GM10266 (cell line): ENCODE results near the gene EPB41L1.
"Not testable (repeated sequence)": the region's sequence is repeated elsewhere in the genome, so short reads cannot be mapped to it uniquely, and the experiment has no call there.

Experiments used
- DNase-seq: peaks from one replicate; pipeline ENCODE4 v3.0.0; 2012; ENCODE audit errors: extremely low spot score
- CTCF ChIP-seq: IDR thresholded peaks from 2 replicates; pipeline ENCODE4 v1.5.1; 2012; ENCODE audit warnings: mild to moderate bottlenecking, low read depth; ENCODE audit not compliant: control insufficient read depth, insufficient read depth; ENCODE audit errors: missing control alignments

The EPB41L1 gene

GRCh38 chr20:36135159-36135558 lies 19.4 kb upstream of the EPB41L1 start:
- DNase-seq: no peak
- TF ChIP-seq CTCF: no peak

GRCh38 chr20:36135821-36136220 lies 18.7 kb upstream of the EPB41L1 start:
- no peak for TF ChIP-seq CTCF
- DNase-seq: no peak

GRCh38 chr20:36137313-36137712 lies 17.2 kb upstream of the EPB41L1 start:
- DNase-seq: not testable (repeated sequence)

GRCh38 chr20:36141310-36141709 lies 13.2 kb upstream of the EPB41L1 start:
- no peak for TF ChIP-seq CTCF
- DNase-seq: no peak

- DNase-seq: no peak
- TF ChIP-seq CTCF: no peak
Measured at GRCh38 chr20:36144336-36144735, 10.2 kb upstream of the EPB41L1 start.

GRCh38 chr20:36145877-36146707 lies 8.4 kb upstream of the EPB41L1 start:
- no peak for TF ChIP-seq CTCF
- no peak for DNase-seq

GRCh38 chr20:36147690-36148089 lies 6.8 kb upstream of the EPB41L1 start:
- no peak for TF ChIP-seq CTCF
- no peak for DNase-seq

GRCh38 chr20:36148439-36148838 lies 6.1 kb upstream of the EPB41L1 start:
- no peak for TF ChIP-seq CTCF
- DNase-seq: no peak
